Measurements from ENCODE around the gene IL17C.

- TF ChIP-seq CTCF (IDR thresholded peaks at IDR 0.05) (no peak), EZH2 (IDR thresholded peaks at IDR 0.05; ENCODE audit: borderline replicate concordance, insufficient read depth, low read depth, low read length, poor library complexity, severe bottlenecking) (no peak)
Observed at GRCh38 chr16:88589441-88589840, 48.9 kb upstream of the IL17C start.

Data from B cell (primary cell).